ENCODE measurements around the gene SPRED1.

SPRED1 gene

DNA sequence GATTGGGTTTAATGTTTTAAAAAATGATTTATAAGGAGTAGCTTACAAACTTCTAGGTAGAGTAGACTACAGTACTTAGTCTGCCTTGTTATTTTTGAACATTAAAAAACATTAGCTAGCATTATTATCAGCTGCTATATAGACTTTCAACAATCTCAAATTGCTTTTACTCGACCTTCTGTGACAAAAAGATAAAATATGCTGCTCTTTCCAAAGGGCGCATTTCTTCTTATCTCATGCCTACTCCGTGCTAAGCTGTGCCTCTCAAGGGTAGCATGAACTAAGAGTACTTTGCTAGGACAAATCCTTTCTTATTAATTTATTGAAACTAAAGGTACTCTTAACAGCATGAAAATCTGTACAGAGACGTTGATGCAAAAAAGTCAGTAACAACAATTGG is 71.3 kb downstream of the SPRED1 start:
- TF ChIP-seq ZNF274 (IDR thresholded peaks at IDR 0.05; ENCODE audit: low read depth, low read length) = no peak
- H3K4me3 ChIP-seq (ENCODE audit: low read length) = no peak overlapping the region

DNA sequence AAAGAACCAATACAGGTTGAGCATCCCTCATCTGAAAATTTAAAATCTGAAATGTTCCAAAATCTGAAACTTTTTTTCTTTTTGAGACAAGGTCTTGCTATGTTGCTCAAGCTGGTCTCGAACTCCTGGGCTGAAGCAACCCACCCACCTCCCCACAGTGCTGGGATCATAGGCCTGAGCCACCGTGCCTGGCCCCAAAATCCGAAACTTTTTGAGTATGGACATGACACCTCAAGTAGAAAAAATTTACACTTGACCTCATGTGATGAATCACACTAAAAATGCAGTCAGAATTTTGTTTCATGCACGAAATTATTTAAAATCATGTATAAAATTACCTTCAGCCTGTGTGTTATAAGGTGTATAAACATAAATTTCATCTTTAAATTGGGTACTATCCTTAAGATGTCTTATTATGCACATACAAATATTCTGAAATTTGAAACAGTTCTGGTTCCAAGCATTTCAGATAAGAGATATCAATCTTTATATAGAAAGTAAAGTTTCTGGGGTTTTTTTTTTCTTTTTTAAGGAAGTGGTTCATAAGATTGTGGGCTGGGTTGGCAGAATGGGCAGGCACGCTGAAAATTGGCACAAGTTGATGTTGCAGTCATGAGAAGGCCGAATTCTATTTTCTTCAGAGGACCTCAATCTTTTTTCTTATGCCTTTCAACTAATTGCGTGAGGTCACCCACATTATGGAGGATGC is 72.5 kb downstream of the SPRED1 start:
- H3K4me3 ChIP-seq (ENCODE audit: low read length) = no peak overlapping the region
- TF ChIP-seq ZNF274 (IDR thresholded peaks at IDR 0.05; ENCODE audit: low read depth, low read length) = no peak

DNA sequence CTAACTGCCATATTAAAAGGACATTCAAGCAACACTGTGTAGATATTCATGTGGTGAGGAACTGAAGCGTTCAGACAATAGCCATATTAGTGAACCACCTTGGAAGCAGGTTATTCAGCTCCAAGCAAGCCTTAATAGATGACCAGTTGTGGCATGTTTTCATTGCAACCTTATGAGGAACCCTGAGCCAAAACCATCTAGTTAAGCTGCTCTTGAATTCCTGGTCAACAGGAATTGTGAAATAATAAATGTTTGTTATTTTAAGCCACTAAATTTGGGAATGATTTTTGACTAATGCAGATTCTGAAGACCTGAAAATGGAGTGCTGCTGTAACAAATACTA is 73.0 kb downstream of the SPRED1 start:
- no peak overlapping the region for H3K4me3 ChIP-seq (ENCODE audit: low read length)
- no peak for TF ChIP-seq ZNF274 (IDR thresholded peaks at IDR 0.05; ENCODE audit: low read depth, low read length)

DNA sequence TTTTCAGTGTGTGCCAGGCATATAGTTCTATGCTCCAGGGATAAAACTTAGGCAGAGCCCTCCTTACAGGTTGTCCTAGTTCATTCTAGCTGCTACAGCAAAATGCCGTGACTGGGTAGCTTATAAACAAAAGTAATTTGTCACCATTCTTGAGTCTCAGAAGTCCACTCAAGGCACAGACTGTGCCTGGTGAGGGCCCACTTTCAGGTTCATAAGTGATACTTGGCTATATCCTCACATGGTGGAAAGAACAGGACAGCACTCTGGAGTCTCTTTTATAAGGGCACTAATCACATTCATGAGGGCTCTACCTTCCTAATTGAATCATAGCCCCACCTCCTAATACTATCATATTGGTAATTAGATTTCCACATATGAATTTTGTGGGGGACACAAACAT is 80.1 kb downstream of the SPRED1 start:
- H3K4me3 ChIP-seq (ENCODE audit: low read length) = no peak overlapping the region
- no peak for TF ChIP-seq ZNF274 (IDR thresholded peaks at IDR 0.05; ENCODE audit: low read depth, low read length)

DNA sequence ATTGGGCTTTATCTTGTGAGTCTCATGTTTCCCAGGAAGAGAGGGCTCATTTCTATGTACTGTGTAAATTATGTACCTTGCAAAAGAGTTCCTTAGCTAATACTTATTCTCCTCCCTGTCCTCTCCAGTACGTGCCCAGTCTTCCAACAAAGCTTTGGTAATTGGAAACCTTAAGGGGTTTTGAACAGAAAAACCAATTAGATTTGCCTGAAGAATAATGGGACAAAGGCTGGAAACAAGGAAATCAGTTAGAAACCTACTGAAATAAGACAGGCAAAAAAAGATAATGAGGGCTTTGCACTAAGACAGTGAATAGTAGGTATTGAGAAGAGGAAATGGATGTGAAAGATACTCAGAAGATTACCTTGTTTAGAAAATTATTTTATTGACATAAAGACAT is 82.5 kb downstream of the SPRED1 start:
- no peak for TF ChIP-seq ZNF274 (IDR thresholded peaks at IDR 0.05; ENCODE audit: low read depth, low read length)
- no peak overlapping the region for H3K4me3 ChIP-seq (ENCODE audit: low read length)

DNA sequence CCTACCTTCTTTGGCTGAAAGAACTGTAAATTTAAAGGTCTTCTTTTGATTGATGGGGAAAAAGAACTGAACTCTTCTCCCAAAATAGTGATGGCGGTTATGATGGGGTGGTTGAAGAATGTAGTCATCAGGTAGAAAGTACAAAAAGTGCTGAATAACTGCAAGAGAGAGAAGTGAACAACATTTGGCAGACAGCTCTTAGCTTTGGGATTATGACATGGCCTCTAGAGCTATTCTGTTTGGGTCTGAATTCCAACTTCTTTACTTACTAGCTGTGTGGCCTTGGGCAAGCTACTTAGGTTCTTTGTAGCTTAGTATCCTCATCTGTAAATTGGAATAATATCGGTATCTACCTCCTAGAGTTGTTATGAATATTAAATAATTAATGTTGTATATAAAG is 91.7 kb downstream of the SPRED1 start:
- TF ChIP-seq ZNF274 (IDR thresholded peaks at IDR 0.05; ENCODE audit: low read depth, low read length) = no peak
- no peak overlapping the region for H3K4me3 ChIP-seq (ENCODE audit: low read length)

DNA sequence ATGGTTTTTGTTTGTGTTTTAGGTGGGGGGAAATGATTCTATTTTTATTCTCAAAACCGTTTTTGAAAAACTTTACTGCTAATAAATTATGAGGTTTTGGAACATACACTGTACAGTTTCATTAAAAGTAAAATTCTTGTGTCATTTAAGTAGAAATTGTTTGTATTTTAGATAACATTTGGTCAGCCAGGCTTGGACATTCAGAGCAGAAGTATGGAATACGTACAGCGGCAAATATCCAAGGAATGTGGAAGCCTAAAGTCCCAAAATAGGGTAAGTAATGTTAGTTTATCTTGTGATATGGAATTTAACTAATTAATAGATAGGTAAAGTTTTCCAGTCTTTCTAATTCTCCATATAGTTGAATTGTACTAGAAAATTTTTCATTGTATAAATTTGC is 96.6 kb downstream of the SPRED1 start:
- H3K4me3 ChIP-seq (ENCODE audit: low read length) = no peak overlapping the region
- no peak for TF ChIP-seq ZNF274 (IDR thresholded peaks at IDR 0.05; ENCODE audit: low read depth, low read length)

DNA sequence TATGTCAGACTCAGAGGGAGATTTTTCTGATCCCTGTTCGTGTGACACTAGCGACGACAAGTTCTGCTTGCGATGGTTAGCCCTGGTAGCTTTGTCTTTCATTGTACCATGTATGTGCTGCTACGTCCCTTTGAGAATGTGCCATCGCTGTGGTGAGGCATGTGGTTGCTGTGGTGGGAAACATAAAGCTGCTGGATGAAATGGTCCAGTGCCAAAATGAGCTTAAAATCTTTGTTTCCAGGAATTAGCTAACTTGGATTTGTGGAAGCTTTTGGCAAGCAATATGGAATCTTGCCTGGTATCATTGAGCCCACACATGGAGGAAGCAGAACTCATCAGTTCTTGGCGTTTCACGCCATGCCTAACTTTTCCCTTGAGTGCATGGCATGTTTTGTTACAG is 98.8 kb downstream of the SPRED1 start:
- no peak overlapping the region for H3K4me3 ChIP-seq (ENCODE audit: low read length)
- no peak for TF ChIP-seq ZNF274 (IDR thresholded peaks at IDR 0.05; ENCODE audit: low read depth, low read length)

DNA sequence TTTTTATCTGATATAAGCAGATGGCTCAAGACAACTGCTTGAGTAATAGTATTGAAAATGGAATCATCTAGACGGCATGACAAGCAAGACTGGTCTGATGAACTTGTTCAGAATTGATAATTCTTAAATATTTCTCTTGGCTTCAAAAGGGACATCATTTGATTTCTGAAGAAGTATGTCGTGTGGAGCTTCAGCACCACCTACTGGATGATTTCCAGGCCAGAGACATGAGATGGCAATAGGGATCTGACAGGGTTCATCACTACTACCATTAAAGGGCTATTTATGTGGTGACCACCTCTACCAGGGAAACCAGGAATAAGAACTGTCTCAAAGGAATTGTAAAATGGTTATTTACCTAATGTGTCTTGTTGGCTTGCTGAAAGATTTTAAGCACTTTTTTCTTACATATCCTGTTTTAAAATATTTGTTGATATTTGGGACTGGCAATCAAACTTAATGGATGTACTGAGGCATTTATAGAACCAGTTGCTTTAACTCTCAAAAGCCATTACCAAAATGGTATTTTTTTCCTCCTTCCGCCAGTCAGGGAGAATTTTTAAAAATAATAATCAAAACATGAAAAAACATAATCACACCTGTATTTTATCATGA is 101.8 kb downstream of the SPRED1 start:
- TF ChIP-seq ZNF274 (IDR thresholded peaks at IDR 0.05; ENCODE audit: low read depth, low read length) = no peak
- no peak overlapping the region for H3K4me3 ChIP-seq (ENCODE audit: low read length)

DNA sequence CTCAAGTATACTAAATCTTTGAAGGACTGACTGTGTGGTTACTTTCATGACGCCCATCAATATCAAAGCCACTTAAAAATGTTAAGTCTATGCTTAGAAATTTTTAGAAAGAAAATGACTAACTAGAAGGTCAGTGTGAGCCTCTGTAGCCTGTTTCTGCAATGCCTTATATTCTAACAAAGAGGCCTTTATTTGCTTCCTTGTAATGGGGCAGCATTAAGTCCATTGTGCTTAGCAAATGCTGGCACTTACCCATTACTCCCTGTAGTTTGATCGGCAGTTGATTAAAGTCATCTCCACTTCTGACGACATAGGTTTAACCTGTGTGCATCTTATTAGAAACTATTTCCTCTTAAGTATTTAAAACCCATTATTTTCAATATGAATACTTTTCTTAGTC is 109.7 kb downstream of the SPRED1 start:
- no peak overlapping the region for H3K4me3 ChIP-seq (ENCODE audit: low read length)

DNA sequence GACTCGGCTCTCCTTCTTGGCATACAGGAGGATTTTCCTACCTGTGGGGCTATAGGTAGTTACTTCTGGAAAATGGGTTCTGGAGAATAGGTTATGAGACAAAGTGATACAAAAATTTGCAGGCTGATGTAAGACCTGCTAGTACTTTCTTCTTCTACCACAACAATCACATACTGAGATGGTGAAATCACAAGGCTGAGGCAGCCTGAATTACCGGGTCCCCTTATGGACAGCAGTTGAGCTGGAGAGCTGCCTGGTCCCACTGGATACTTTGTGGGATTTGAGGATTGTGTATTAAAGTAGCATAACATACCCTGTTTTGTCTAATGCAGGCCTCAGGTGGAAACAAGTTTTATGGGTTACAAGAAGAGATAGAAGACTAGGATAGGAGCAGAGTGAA is 114.8 kb downstream of the SPRED1 start:
- TF ChIP-seq ZNF274 (IDR thresholded peaks at IDR 0.05; ENCODE audit: low read depth, low read length) = no peak
- H3K4me3 ChIP-seq (ENCODE audit: low read length) = no peak overlapping the region

More for the DNA sequence above, 109.7 kb downstream of the SPRED1 start:
- no peak for TF ChIP-seq ZNF274 (IDR thresholded peaks at IDR 0.05; ENCODE audit: low read depth, low read length)

DNA sequence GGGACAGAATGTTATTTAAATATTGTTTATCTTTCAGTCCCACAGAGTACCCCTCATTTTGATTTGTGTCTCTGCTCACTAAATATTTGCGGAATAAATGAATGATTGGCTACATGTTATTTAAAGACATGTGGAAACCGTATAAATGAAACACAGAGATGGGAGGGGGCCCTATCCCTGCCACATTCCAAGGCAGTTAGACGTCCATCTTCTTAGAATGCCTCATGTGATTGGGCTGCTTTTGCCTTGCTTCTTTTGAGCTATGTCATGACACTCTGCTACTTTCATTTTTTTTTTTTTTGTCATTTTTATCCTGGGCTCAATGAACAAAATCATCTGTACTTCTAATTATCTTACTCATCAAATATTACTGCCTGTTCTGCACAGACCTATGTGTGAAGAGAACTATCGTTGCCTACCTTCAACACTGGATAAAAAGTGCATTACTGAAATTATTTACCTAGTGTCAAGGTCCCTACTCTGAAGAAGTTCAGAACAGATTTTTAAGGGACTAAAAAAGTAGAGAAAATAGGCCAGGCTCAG is 117.4 kb downstream of the SPRED1 start:
- TF ChIP-seq ZNF274 (IDR thresholded peaks at IDR 0.05; ENCODE audit: low read depth, low read length) = no peak
- H3K4me3 ChIP-seq (ENCODE audit: low read length) = no peak overlapping the region

DNA sequence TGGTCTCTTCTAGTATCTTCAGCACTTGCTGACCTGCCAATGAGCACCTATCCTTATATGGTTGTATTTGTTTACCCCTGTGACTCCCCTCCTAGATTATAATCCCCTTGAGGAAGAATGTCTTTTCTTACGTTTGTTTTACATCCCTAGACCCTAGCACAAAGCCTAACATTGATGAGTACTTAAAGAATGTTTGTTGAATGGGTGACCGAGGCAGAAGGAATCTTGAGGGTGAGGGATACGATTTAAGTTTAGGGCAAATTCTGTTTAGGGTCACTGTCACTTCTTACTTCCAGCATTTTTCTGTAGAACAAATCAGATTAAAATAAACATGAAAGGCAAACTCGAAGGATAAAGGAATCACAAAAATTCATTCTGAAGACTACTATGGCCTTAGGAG is 120.4 kb downstream of the SPRED1 start:
- no peak for TF ChIP-seq ZNF274 (IDR thresholded peaks at IDR 0.05; ENCODE audit: low read depth, low read length)

DNA sequence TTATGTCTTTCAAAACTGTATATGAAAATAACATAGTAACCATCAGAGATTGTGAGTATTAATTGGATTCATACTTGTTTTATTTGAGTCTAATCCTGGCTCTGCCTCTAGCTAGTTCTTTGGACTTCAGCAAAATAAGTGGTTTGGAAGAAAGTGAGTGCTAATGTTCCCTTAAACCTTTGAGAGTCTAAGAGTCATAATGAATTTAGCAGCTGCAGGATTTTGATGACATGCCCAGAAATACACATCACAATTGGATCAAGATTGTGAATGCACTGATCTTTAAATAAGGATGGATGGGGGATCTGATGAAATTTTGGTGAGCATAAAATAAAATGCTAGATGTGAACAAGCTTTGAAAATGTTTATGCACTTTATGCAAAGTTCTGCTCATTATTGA is 121.4 kb downstream of the SPRED1 start:
- TF ChIP-seq ZNF274 (IDR thresholded peaks at IDR 0.05; ENCODE audit: low read depth, low read length) = no peak
- no peak overlapping the region for H3K4me3 ChIP-seq (ENCODE audit: low read length)

More for the DNA sequence above, 120.4 kb downstream of the SPRED1 start:
- no peak overlapping the region for H3K4me3 ChIP-seq (ENCODE audit: low read length)

DNA sequence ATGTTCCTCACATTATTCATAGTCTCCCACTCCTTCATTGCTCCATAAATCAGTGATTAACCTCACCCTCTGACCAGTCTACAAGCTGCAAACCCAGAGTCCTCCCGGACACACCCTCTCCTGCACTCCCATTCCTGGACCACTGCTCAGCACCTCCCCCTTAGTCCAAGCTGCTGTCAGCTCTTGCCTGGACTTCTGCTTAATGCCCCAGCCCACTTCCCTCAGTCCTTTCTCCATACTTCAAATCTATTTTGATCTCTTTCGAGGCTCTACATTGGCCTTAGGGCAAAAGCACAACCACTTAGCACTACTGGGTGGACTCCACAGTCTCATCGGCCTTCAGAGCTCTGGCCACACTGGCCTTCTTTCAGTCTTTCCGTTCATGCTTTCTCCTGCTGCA is 121.9 kb downstream of the SPRED1 start:
- no peak overlapping the region for H3K4me3 ChIP-seq (ENCODE audit: low read length)
- TF ChIP-seq ZNF274 (IDR thresholded peaks at IDR 0.05; ENCODE audit: low read depth, low read length) = no peak
